G401.6 (cell line): ENCODE measurements around the gene SF1.

Experiments
- FAIRE-seq: peaks from 2 replicates; lab custom pipeline; 2012; peaks lifted over from hg19 to GRCh38; lab: Jason Lieb, UNC

The SF1 gene

GRCh38 chr11:64745521-64746328 lies 32.6 kb downstream of the SF1 start:
- no peak for FAIRE-seq

GRCh38 chr11:64745189-64745520 lies 33.2 kb downstream of the SF1 start:
- no peak for FAIRE-seq

- no peak for FAIRE-seq
These were observed 33.7 kb downstream of the SF1 start for GRCh38 chr11:64744544-64745188.

GRCh38 chr11:64743591-64744543 lies 34.5 kb downstream of the SF1 start, which contains the start of gene RASGRP2:
TSS of gene RASGRP2 (minus strand) at chr11:64744142. CDS start at chr11:64742866, 1,276 bp downstream.
- no peak for FAIRE-seq

GRCh38 chr11:64742889-64743590 lies 35.3 kb downstream of the SF1 start:
- FAIRE-seq, result no peak

- FAIRE-seq, result no peak
These were observed 36.1 kb downstream of the SF1 start for GRCh38 chr11:64742087-64742888.

- FAIRE-seq, result no peak
These were observed 36.8 kb downstream of the SF1 start for GRCh38 chr11:64741375-64742086.

GRCh38 chr11:64739871-64740270 lies 38.5 kb downstream of the SF1 start:
- FAIRE-seq, result no peak

GRCh38 chr11:64736654-64737053 lies 41.7 kb downstream of the SF1 start:
- no peak for FAIRE-seq

- no peak for FAIRE-seq
These were observed 42.5 kb downstream of the SF1 start for GRCh38 chr11:64735725-64736259.

- FAIRE-seq, result no peak
These were observed 43.3 kb downstream of the SF1 start for GRCh38 chr11:64734811-64735724.

- FAIRE-seq, result no peak
These were observed 46.7 kb downstream of the SF1 start for GRCh38 chr11:64731601-64732000.

- no peak for FAIRE-seq
These were observed 48.4 kb downstream of the SF1 start for GRCh38 chr11:64729851-64730382.

GRCh38 chr11:64728757-64729365 lies 49.5 kb downstream of the SF1 start:
- FAIRE-seq, result no peak

- no peak for FAIRE-seq
These were observed 51.3 kb downstream of the SF1 start for GRCh38 chr11:64726867-64727530.

- FAIRE-seq, result no peak
These were observed 52.1 kb downstream of the SF1 start for GRCh38 chr11:64726211-64726641.

- no peak for FAIRE-seq
These were observed 53.3 kb downstream of the SF1 start for GRCh38 chr11:64724863-64725532.
